ENCODE data around the gene SLC9A7.

The SLC9A7 gene

GRCh38 chrX:46694549-46694948 is 64.4 kb downstream of the SLC9A7 start:
- Mint-ChIP-seq H3K4me3 (no peak overlapping the region), H3K4me1 (no peaks in the 10 kb centered on the region), H3K9me3 (no peaks in the 10 kb centered on the region), H3K36me3 (no peaks in the 10 kb centered on the region), H3K27ac (no peak overlapping the region)
- DNase-seq (ENCODE audit: low spot score in 2 of 2) (no peak), ATAC-seq (no peak)

GRCh38 chrX:46693149-46693548 is 65.8 kb downstream of the SLC9A7 start:
- Mint-ChIP-seq H3K36me3 (no peaks in the 10 kb centered on the region), H3K27ac (no peak overlapping the region), H3K9me3 (no peaks in the 10 kb centered on the region), H3K4me1 (no peaks in the 10 kb centered on the region), H3K4me3 (no peak overlapping the region)
- DNase-seq (ENCODE audit: low spot score in 2 of 2): no peak
- ATAC-seq: no peak

- no peak for ATAC-seq
- no peaks in the 10 kb centered on the region for H3K36me3 Mint-ChIP-seq
- DNase-seq (ENCODE audit: low spot score in 2 of 2): no peak
- no peaks in the 10 kb centered on the region for H3K9me3 Mint-ChIP-seq
- no peak overlapping the region for H3K4me3 Mint-ChIP-seq
- H3K4me1 Mint-ChIP-seq: no peaks in the 10 kb centered on the region
- H3K27ac Mint-ChIP-seq: no peak overlapping the region
These were observed 68.1 kb downstream of the SLC9A7 start for GRCh38 chrX:46690818-46691217.

GRCh38 chrX:46687619-46688018 is 71.3 kb downstream of the SLC9A7 start:
- no peak for ATAC-seq
- Mint-ChIP-seq H3K27ac (no peak overlapping the region), H3K4me3 (no peak overlapping the region), H3K4me1 (peaks cover 5% of the 10 kb centered on the region), H3K9me3 (no peaks in the 10 kb centered on the region), H3K36me3 (no peaks in the 10 kb centered on the region)
- no peak for DNase-seq (ENCODE audit: low spot score in 2 of 2)

GRCh38 chrX:46686003-46686645 is 72.8 kb downstream of the SLC9A7 start:
- DNase-seq (ENCODE audit: low spot score in 2 of 2): no peak
- H3K4me1 Mint-ChIP-seq: peaks cover 5% of the 10 kb centered on the region
- no peak overlapping the region for H3K4me3 Mint-ChIP-seq
- H3K9me3 Mint-ChIP-seq: no peaks in the 10 kb centered on the region
- H3K27ac Mint-ChIP-seq: no peak overlapping the region
- H3K36me3 Mint-ChIP-seq: no peaks in the 10 kb centered on the region
- ATAC-seq: peak; percentile 82

GRCh38 chrX:46683048-46683447 is 75.9 kb downstream of the SLC9A7 start:
- Mint-ChIP-seq H3K27ac (no peak overlapping the region), H3K4me3 (no peak overlapping the region), H3K9me3 (no peaks in the 10 kb centered on the region), H3K4me1 (peaks cover 5% of the 10 kb centered on the region), H3K36me3 (no peaks in the 10 kb centered on the region)
- ATAC-seq (no peak), DNase-seq (ENCODE audit: low spot score in 2 of 2) (no peak)

GRCh38 chrX:46681849-46682248 is 77.1 kb downstream of the SLC9A7 start:
- H3K27ac Mint-ChIP-seq: no peak overlapping the region
- H3K36me3 Mint-ChIP-seq: no peaks in the 10 kb centered on the region
- DNase-seq (ENCODE audit: low spot score in 2 of 2) (no peak), ATAC-seq (no peak)
- peaks cover 5% of the 10 kb centered on the region for H3K4me1 Mint-ChIP-seq
- no peak overlapping the region for H3K4me3 Mint-ChIP-seq
- H3K9me3 Mint-ChIP-seq: no peaks in the 10 kb centered on the region

GRCh38 chrX:46678232-46678631 is 80.7 kb downstream of the SLC9A7 start:
- no peaks in the 10 kb centered on the region for H3K9me3 Mint-ChIP-seq
- H3K4me3 Mint-ChIP-seq: no peak overlapping the region
- ATAC-seq: no peak
- no peak overlapping the region for H3K27ac Mint-ChIP-seq
- no peak for DNase-seq (ENCODE audit: low spot score in 2 of 2)
- H3K4me1 Mint-ChIP-seq: peaks cover 4% of the 10 kb centered on the region
- no peaks in the 10 kb centered on the region for H3K36me3 Mint-ChIP-seq

GRCh38 chrX:46676399-46677356 is 82.2 kb downstream of the SLC9A7 start:
- ATAC-seq: peak; percentile 82
- H3K9me3 Mint-ChIP-seq: no peaks in the 10 kb centered on the region
- no peak for DNase-seq (ENCODE audit: low spot score in 2 of 2)
- H3K36me3 Mint-ChIP-seq: no peaks in the 10 kb centered on the region
- H3K4me1 Mint-ChIP-seq: no peaks in the 10 kb centered on the region
- no peak overlapping the region for H3K4me3 Mint-ChIP-seq
- no peak overlapping the region for H3K27ac Mint-ChIP-seq

GRCh38 chrX:46673620-46674359 is 85.1 kb downstream of the SLC9A7 start:
- ATAC-seq: no peak
- no peak overlapping the region for H3K27ac Mint-ChIP-seq
- H3K36me3 Mint-ChIP-seq: peaks cover 1% of the 10 kb centered on the region
- DNase-seq (ENCODE audit: low spot score in 2 of 2): no peak
- no peaks in the 10 kb centered on the region for H3K4me1 Mint-ChIP-seq
- no peak overlapping the region for H3K4me3 Mint-ChIP-seq
- H3K9me3 Mint-ChIP-seq: no peaks in the 10 kb centered on the region

GRCh38 chrX:46670316-46670715 is 88.6 kb downstream of the SLC9A7 start:
- DNase-seq (ENCODE audit: low spot score in 2 of 2) (no peak), ATAC-seq (no peak)
- Mint-ChIP-seq H3K4me3 (no peak overlapping the region), H3K4me1 (peaks cover 6% of the 10 kb centered on the region), H3K9me3 (no peaks in the 10 kb centered on the region), H3K27ac (no peak overlapping the region), H3K36me3 (peaks cover 9% of the 10 kb centered on the region)

GRCh38 chrX:46666831-46667230 is 92.1 kb downstream of the SLC9A7 start:
- ATAC-seq (no peak), DNase-seq (ENCODE audit: low spot score in 2 of 2) (no peak)
- H3K36me3 Mint-ChIP-seq: peaks cover 9% of the 10 kb centered on the region
- H3K9me3 Mint-ChIP-seq: no peaks in the 10 kb centered on the region
- no peak overlapping the region for H3K4me3 Mint-ChIP-seq
- H3K4me1 Mint-ChIP-seq: peaks cover 11% of the 10 kb centered on the region
- no peak overlapping the region for H3K27ac Mint-ChIP-seq

GRCh38 chrX:46665232-46666152 is 93.4 kb downstream of the SLC9A7 start:
- ATAC-seq (peak; percentile 81), DNase-seq (ENCODE audit: low spot score in 2 of 2) (no peak)
- Mint-ChIP-seq H3K36me3 (peaks cover 9% of the 10 kb centered on the region), H3K4me1 (peaks cover 11% of the 10 kb centered on the region), H3K27ac (no peak overlapping the region), H3K9me3 (no peaks in the 10 kb centered on the region), H3K4me3 (no peak overlapping the region)

GRCh38 chrX:46662188-46662958 is 96.5 kb downstream of the SLC9A7 start:
- Mint-ChIP-seq H3K9me3 (no peaks in the 10 kb centered on the region), H3K4me3 (no peak overlapping the region)

More at GRCh38 chrX:46662188-46662958, 96.5 kb downstream of the SLC9A7 start:
- ATAC-seq (no peak), DNase-seq (ENCODE audit: low spot score in 2 of 2) (no peak)
- H3K27ac Mint-ChIP-seq: no peak overlapping the region
- peaks cover 11% of the 10 kb centered on the region for H3K4me1 Mint-ChIP-seq
- no peaks in the 10 kb centered on the region for H3K36me3 Mint-ChIP-seq
